ENCODE results near the gene DCLK1. TPM values are rescaled to one million over a fixed set of nuclear protein-coding genes. Genes with fewer than 3 reads are reported as not detected.

Gene DCLK1
- total RNA-seq, 2 experiments from 2014 or later: not detected

DNA sequence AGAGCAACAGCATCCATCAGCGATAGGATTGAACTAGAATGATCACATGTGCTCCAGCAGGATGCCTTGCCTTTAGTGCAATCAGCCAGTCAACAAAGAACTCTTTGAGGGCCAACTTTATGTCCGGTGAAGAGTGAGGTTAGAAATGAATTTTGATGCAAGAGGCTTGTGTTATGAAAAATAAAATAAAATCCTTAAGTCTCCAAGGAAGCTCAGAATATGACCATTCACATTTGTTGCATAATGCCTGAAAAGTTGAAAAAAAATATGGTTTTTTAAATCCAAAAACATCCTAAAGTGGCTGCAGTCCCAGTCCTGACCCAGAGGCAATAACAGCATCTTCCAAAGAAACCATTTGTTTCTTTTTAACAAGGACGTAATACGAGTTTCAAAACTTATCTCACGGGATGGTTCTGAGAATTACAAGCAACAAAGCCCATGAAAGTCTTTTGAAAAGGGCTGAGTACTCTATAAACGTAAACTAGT is 61.3 kb downstream of the DCLK1 start:
- intact Hi-C loops (cut with micrococcal nuclease): no loop called here
- Mint-ChIP-seq H3K36me3 (ENCODE audit: low read depth) (no peaks in the 10 kb centered on the region), H3K27me3 (no peaks in the 10 kb centered on the region), H3K4me3 (no peak overlapping the region), H3K9me3 (no peaks in the 10 kb centered on the region), H3K27ac (no peak overlapping the region), H3K4me1 (ENCODE audit: low read depth) (no peaks in the 10 kb centered on the region)
- DNase-seq: no peak
- TF ChIP-seq, protein P1, sequence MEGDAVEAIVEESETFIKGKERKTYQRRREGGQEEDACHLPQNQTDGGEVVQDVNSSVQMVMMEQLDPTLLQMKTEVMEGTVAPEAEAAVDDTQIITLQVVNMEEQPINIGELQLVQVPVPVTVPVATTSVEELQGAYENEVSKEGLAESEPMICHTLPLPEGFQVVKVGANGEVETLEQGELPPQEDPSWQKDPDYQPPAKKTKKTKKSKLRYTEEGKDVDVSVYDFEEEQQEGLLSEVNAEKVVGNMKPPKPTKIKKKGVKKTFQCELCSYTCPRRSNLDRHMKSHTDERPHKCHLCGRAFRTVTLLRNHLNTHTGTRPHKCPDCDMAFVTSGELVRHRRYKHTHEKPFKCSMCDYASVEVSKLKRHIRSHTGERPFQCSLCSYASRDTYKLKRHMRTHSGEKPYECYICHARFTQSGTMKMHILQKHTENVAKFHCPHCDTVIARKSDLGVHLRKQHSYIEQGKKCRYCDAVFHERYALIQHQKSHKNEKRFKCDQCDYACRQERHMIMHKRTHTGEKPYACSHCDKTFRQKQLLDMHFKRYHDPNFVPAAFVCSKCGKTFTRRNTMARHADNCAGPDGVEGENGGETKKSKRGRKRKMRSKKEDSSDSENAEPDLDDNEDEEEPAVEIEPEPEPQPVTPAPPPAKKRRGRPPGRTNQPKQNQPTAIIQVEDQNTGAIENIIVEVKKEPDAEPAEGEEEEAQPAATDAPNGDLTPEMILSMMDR (IDR thresholded peaks at IDR 0.05): no peak
- ChIA-PET POLR2A (no interaction called here), CTCF (no interaction called here)
- ATAC-seq: no peak

DNA sequence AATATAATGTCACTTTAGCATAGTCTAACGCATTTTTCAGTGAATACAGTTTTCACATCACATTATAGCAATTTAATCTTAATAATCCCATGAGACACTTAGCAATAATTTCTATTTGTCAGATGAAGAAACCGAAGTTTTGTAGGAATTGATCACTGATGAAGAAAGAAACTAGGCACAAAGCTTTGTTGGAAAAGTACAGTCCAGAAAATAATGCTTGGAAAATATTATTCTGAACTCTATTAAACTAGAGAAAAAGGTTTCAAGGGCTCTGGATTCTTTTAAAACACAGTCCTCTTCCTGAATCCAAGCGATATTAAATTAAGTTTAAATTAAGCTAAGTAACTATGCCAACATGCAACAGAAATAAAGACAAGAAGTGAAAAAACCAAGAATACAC is 62.2 kb downstream of the DCLK1 start:
- DNase-seq: no peak
- Mint-ChIP-seq H3K4me3 (no peak overlapping the region), H3K9me3 (no peaks in the 10 kb centered on the region), H3K27ac (no peak overlapping the region), H3K27me3 (no peaks in the 10 kb centered on the region), H3K36me3 (ENCODE audit: low read depth) (no peaks in the 10 kb centered on the region), H3K4me1 (ENCODE audit: low read depth) (no peaks in the 10 kb centered on the region)
- ATAC-seq: no peak
- TF ChIP-seq, protein P1 (IDR thresholded peaks at IDR 0.05): no peak
- ChIA-PET CTCF (no interaction called here), POLR2A (no interaction called here)
- intact Hi-C loops (cut with micrococcal nuclease): no loop called here

DNA sequence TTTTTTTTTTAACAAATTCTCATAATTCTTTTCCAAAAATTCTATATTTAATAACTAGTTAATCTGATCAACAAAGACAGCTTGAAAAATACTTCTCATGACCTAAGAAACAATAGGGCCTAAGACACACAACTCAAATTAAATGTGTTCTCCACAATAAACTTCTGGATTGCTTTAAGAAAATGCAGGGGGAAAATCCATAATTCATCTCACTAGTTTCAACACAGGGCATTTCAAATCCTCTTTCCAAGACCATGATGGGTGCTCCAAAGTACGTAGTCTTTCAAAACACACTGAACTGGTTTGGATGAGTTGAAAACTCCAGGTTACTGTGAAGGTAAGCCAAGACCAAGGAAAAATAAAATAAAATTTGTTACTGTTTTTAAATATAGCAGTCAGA is 62.6 kb downstream of the DCLK1 start:
- Mint-ChIP-seq H3K9me3 (no peaks in the 10 kb centered on the region), H3K27me3 (no peaks in the 10 kb centered on the region), H3K27ac (no peak overlapping the region), H3K36me3 (ENCODE audit: low read depth) (no peaks in the 10 kb centered on the region), H3K4me3 (no peak overlapping the region), H3K4me1 (ENCODE audit: low read depth) (no peaks in the 10 kb centered on the region)
- no peak for ATAC-seq
- DNase-seq: no peak
- POLR2A ChIA-PET: no interaction called here
- CTCF ChIA-PET: no interaction called here
- TF ChIP-seq, protein P1 (IDR thresholded peaks at IDR 0.05): no peak
- intact Hi-C loops (cut with micrococcal nuclease): no loop called here

- TF ChIP-seq, protein P1 (IDR thresholded peaks at IDR 0.05): no peak
- H3K36me3 Mint-ChIP-seq (ENCODE audit: low read depth): no peaks in the 10 kb centered on the region
- no peaks in the 10 kb centered on the region for H3K9me3 Mint-ChIP-seq
- POLR2A ChIA-PET: interaction anchor here (0.6 kb wide), 1 partner anchor 116 kb away, joined by 4 read pairs; no protein-coding TSS in a partner anchor
- CTCF ChIA-PET: no interaction called here
- no peak overlapping the region for H3K27ac Mint-ChIP-seq
- intact Hi-C loops (cut with micrococcal nuclease): no loop called here
- H3K4me1 Mint-ChIP-seq (ENCODE audit: low read depth): no peaks in the 10 kb centered on the region
- ATAC-seq: no peak
- H3K27me3 Mint-ChIP-seq: no peaks in the 10 kb centered on the region
- DNase-seq: no peak
- H3K4me3 Mint-ChIP-seq: no peak overlapping the region
These were observed 63.3 kb downstream of the DCLK1 start for GRCh38 chr13:36067746-36068381.

DNA sequence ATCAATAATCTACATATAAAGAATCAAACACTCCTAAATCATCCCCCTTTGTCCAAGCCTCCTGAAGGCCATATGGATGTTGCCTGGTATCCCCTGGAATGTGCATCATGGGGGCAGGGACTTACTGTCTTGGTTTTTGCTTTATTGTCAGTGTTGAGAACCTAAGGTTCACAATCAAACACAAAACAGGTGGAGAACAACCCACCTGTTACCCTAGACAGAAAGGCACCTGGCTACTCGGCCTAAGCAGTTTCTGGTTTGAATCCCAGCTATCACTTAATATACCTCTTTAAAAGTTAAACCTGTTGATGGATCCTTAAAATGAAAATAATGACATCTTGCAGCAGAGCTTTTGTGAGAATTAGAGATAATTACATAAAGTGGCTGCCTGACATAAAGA is 68.9 kb downstream of the DCLK1 start:
- ChIA-PET CTCF (no interaction called here), POLR2A (no interaction called here)
- Mint-ChIP-seq H3K27me3 (no peaks in the 10 kb centered on the region), H3K27ac (no peak overlapping the region), H3K9me3 (no peaks in the 10 kb centered on the region), H3K36me3 (ENCODE audit: low read depth) (no peaks in the 10 kb centered on the region), H3K4me1 (ENCODE audit: low read depth) (no peaks in the 10 kb centered on the region), H3K4me3 (no peak overlapping the region)
- no peak for DNase-seq
- ATAC-seq: no peak
- TF ChIP-seq, protein P1 (IDR thresholded peaks at IDR 0.05): no peak
- intact Hi-C loops (cut with micrococcal nuclease): no loop called here

All from activated CD8-positive, alpha-beta T cell treated with anti-CD3 and anti-CD28 coated beads for 36 hours (primary cell).